GM21825 (cell line): Measurements from ENCODE around the gene DYNLT2.

Experiments
- ATAC-seq: cut with Tn5 transposase; IDR thresholded peaks from one replicate; pipeline ENCODE4 v1.9.1; 2021; ENCODE audit warnings: mild to moderate bottlenecking, moderate library complexity; ENCODE audit not compliant: unreplicated experiment

The DYNLT2 gene

GRCh38 chr6:169738976-169739529 is 12.3 kb downstream of the DYNLT2 start:
- ATAC-seq, result no peak

- ATAC-seq, result no peak
Observed at GRCh38 chr6:169738204-169738975, 13.0 kb downstream of the DYNLT2 start.

- ATAC-seq, result no peak
Observed at GRCh38 chr6:169729961-169730360, 21.4 kb downstream of the DYNLT2 start.

- ATAC-seq, result no peak
Observed at GRCh38 chr6:169726963-169727362, 24.4 kb downstream of the DYNLT2 start.

GRCh38 chr6:169726049-169726400 is 25.3 kb downstream of the DYNLT2 start:
- no peak for ATAC-seq

GRCh38 chr6:169725125-169726048 is 26.0 kb downstream of the DYNLT2 start:
- ATAC-seq, result peak; percentile 20

GRCh38 chr6:169724494-169725124 is 26.8 kb downstream of the DYNLT2 start, which contains the start of gene PHF10:
Gene PHF10, minus strand, starts transcription at chr6:169724500. Its CDS starts 569 bp downstream, at chr6:169723931.
- ATAC-seq, result peak; percentile 37

GRCh38 chr6:169723991-169724493 is 27.3 kb downstream of the DYNLT2 start:
- peak; percentile 34 for ATAC-seq

- ATAC-seq, result peak; percentile 30
Observed at GRCh38 chr6:169723200-169723909, 28.0 kb downstream of the DYNLT2 start.

- ATAC-seq, result peak; percentile 32
Observed at GRCh38 chr6:169722362-169723199, 28.8 kb downstream of the DYNLT2 start.

- ATAC-seq, result no peak
Observed at GRCh38 chr6:169720207-169720855, 31.0 kb downstream of the DYNLT2 start.

GRCh38 chr6:169719117-169719516 is 32.3 kb downstream of the DYNLT2 start:
- no peak for ATAC-seq

- no peak for ATAC-seq
Observed at GRCh38 chr6:169714595-169714994, 36.8 kb downstream of the DYNLT2 start.

GRCh38 chr6:169714178-169714577 is 37.2 kb downstream of the DYNLT2 start:
- ATAC-seq, result no peak

GRCh38 chr6:169710009-169710408 is 41.4 kb downstream of the DYNLT2 start:
- no peak for ATAC-seq

GRCh38 chr6:169709293-169709692 is 42.1 kb downstream of the DYNLT2 start:
- no peak for ATAC-seq

- no peak for ATAC-seq
Observed at GRCh38 chr6:169707772-169708171, 43.6 kb downstream of the DYNLT2 start.

- peak; percentile 12 for ATAC-seq
Observed at GRCh38 chr6:169702840-169703246, 48.5 kb downstream of the DYNLT2 start.
